Erythroblast (primary cell): Measurements from ENCODE around the gene SLC2A13.

Experiments used
- GATA1 ChIP-seq: IDR thresholded peaks from 2 replicates; pipeline ENCODE4 v1.6.1; 2011; ENCODE audit warnings: low read depth, mild to moderate bottlenecking, control low read depth, low read length, moderate library complexity
- POLR2A ChIP-seq: IDR thresholded peaks from 2 replicates; pipeline ENCODE4 v1.6.1; 2011; ENCODE audit warnings: mild to moderate bottlenecking, low read length

DNA sequence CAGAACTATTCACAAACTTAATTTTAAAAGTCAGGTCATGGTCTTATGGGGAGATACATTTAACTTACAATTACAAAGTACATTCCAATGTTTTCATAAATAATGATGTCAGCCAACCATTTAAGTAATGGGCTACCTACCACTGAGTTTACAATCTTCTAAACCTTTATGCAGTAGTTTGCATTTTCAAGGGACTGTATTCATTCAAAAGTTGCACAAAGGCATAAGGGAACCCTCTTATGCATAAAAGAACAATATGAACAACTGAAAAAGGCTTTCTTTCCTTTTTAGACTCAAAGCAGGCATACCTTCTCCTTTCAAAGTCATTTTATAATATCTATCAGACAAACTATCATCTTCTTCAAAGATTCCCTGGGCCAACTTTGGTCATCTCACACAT is 230.2 kb downstream of the SLC2A13 start:
- TF ChIP-seq POLR2A (no peak), GATA1 (no peak)
